Erythroblast (primary cell): ENCODE data around the gene MCRIP2.

ENCODE experiments used
- DNase-seq, 2 experiments: peaks; one replicate each; lab custom pipeline; 2025; lab: John Stamatoyannopoulos, UW
- GATA1 ChIP-seq: IDR thresholded peaks from 2 replicates; pipeline ENCODE4 v1.6.1; 2011; ENCODE audit warnings: low read depth, mild to moderate bottlenecking, control low read depth, low read length, moderate library complexity
- POLR2A ChIP-seq: IDR thresholded peaks from 2 replicates; pipeline ENCODE4 v1.6.1; 2011; ENCODE audit warnings: mild to moderate bottlenecking, low read length

MCRIP2 gene

DNA sequence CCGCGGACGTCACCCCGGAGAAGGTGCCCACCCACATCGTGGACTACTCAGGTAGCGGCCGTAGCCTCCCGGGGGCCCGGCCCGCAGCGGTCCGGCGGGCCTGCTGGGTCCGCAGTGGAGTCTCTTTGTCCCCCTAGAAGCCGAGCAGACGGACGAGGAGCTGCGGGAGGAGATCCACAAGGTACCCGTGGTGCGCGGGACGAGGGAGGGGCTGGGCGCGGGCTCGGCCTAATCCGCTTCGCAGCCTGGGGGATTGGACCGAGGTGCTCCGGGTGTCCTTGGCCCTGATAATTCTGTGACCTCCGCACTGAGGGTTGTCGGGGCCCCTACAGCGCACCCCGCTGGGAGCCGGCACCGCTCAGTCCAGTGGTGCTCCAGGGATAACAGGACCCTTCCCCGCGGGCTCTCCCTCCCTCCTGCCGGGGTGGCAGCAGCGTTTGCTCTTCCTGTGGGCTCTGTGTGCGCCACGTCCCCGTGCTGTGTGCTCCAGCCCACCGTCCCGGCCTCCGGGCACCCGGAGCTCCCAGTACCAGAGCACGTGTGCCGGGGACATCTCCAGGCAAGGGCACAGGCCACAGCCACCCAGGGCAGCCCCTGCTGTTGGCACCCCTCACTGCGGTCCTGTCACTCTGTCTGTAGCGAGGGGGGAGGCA, 27.0 kb downstream of the MCRIP2 start:
- TF ChIP-seq GATA1 (no peak), POLR2A (no peak)
- peak; percentile 57 to 58 for DNase-seq

DNA sequence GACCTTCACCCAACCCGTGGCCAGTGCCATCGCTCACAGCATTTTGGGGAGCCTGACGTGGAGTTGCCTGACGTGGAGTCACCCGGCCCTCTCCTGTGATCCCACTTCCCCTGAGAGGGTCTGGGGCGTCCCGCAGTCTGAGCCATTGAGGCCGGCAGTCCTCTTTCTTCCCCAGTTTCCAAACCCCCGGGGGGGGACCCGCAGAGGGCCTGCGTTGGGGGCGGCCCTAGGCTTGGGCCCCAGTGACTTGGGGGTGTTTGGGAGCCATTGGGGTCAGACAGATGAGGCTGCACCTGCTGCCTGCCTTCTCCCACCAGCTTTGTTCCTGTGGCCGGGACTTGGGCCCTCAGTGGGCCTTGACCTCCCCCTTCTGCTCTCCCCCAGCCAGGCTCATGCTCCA, 28.0 kb downstream of the MCRIP2 start:
- no peak for TF ChIP-seq POLR2A
- no peak for TF ChIP-seq GATA1

DNA sequence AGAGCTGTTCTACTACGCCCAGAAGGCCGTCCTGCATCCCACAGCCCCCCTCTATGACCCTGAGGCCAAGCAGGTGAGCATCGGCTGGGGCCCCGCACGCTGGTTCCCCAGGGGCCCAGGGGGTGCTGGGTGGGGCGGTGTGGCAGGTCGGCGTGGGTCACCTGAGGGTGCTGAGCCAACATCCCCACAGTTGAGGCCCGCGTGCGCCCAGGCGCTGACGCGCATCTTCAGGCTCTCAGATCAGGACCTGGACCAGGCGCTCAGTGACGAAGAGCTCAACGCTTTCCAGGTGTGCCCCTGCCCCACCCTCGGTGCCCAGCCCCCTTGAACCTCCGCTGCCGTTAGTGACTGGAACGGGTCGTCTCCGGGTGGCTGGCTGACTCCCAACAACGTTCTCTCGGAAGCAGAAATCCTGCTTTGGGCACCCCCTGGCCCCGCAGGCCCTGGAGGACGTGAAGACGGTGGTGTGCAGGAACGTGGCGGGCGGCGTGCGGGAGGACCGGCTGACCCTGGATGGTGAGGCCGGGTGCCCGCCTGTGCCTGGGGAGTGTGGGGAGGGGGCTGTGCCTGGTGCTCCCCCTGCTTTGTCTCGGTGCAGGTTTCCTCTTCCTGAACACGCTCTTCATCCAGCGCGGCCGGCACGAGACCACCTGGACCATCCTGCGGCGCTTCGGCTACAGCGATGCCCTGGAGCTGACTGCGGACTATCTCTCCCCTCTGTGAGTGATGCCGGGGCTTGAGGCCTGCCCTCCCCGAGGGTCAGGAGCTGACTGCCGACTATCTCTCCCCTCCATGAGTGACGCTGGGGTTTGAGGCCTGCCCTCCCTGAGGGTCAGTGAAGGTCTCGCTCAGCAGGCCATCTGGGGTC, 29.1 kb downstream of the MCRIP2 start:
- TF ChIP-seq POLR2A (no peak), GATA1 (no peak)

More for the DNA sequence above, 28.0 kb downstream of the MCRIP2 start:
- no peak for DNase-seq

DNA sequence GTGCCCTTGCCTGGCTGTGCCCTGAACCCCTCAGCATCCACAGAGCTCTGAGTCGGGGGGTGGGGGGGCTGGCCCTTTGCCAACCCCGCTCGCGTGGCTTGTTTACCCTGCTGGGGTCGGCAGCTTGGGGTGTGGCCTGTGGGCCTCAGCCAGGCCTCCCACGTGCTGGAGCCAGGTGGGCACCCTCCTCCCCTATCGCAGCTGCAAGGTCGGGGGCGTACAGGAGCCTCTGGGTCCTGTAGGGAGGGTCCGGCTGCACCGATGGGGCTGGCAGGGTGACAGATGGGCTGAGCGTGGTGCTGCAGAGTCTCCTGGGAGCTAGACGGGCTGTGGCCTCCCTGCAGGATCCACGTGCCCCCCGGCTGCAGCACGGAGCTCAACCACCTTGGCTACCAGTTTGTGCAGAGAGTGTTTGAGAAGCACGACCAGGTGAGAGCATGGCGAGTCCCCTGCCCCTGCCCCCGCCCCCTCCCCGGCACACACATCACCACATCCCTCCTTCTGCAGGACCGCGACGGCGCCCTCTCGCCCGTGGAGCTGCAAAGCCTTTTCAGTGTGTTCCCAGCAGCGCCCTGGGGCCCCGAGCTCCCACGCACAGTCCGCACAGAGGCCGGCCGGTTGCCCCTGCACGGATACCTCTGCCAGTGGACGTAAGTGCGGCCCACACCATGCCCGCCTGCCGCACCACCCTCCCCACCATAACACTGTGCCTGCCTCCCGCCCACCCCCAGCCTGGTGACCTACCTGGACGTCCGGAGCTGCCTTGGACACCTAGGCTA, 29.9 kb downstream of the MCRIP2 start:
- TF ChIP-seq GATA1 (no peak), POLR2A (no peak)
- DNase-seq, result no peak

More for the DNA sequence above, 29.1 kb downstream of the MCRIP2 start:
- DNase-seq, result no peak

DNA sequence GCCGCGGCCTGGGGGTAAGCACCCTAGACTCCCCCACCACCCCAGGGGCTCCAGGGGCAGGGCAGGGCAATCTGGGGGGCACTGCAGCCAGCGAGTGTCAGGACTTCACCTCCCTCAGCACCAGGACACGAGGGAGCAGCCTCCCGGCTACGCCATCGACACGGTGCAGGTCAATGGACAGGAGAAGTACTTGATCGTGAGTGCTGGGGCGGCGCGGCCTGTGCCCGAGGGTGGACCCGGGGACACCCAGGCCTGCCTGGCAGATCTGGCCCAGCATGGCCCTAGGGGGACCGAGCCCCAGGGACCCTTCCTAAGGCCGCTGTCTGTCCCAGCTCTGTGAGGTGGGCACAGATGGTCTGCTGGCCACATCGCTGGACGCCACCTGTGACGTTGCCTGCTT, 30.7 kb downstream of the MCRIP2 start:
- no peak for DNase-seq
- TF ChIP-seq POLR2A (no peak), GATA1 (no peak)

DNA sequence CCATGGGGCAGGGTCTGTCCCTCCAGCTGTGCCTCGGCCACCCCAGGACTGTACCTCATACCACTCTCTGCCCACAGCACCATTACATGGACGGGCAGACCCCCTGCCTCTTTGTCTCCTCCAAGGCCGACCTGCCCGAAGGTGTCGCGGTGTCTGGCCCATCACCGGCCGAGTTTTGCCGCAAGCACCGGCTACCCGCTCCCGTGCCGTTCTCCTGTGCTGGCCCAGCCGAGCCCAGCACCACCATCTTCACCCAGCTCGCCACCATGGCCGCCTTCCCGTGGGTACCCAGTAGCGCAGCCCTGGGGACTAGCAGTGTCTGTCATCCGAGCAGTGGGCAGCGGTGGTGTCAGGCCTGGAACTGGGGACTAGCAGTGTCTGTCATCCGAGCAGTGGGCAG, 31.2 kb downstream of the MCRIP2 start:
- TF ChIP-seq POLR2A (no peak), GATA1 (no peak)
- no peak for DNase-seq

DNA sequence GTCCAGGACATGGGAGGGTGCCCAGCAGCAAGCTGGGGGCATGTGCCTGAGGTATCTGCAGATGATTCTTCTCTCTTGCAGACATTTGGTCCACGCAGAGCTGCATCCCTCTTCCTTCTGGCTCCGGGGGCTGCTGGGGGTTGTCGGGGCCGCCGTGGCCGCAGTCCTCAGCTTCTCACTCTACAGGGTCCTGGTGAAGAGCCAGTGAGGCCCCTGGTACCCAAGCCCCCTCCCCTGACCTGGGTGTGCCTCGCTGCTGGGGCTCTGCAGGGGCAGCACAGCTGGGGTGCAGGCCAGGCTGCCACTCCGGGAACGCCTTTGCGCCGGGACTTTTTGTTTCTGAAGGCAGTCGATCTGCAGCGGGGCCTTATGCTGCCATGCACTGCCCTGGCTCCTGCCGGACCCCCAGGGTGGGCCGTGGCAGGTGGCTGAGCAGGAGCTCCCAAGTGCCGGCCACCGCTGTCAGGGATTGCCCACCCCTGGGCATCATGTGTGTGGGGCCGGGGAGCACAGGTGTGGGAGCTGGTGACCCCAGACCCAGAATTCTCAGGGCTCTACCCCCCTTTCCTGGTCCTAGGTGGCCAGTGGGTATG, 31.9 kb downstream of the MCRIP2 start:
- no peak for DNase-seq
- TF ChIP-seq GATA1 (no peak), POLR2A (no peak)

DNA sequence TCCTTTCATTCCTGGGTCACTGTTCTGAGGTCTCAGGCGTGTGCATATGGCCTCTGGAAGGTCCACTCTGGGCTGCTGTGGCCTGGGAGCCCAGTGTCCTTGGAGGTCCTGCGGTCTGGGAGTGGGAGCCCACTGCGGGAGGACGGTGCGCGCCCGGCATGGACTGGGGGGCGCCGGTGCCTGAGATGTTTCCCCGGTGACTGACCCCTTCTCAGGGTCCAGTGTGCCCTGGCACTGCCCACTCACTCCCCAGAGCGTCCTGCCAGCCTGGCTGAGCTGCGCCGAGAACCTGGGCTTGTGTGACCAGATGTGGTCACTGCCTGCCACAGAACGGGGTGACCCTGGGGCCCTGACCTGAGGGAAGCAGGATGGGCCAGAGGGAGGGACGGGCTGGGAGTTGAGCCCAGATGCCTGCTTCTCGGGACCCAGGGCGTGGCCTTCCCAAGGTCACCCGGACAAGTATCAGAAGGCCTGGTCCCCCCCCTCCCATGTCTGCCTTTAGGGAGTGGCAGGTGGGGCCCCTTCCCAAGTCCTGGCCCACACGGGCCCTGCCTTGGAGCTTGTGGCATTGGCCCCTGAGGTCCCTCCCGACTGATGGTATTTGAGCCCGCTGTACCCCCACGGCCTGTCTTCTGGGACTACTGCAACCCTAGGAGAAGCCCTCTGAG, 32.7 kb downstream of the MCRIP2 start:
- TF ChIP-seq GATA1 (no peak), POLR2A (no peak)
- no peak for DNase-seq

DNA sequence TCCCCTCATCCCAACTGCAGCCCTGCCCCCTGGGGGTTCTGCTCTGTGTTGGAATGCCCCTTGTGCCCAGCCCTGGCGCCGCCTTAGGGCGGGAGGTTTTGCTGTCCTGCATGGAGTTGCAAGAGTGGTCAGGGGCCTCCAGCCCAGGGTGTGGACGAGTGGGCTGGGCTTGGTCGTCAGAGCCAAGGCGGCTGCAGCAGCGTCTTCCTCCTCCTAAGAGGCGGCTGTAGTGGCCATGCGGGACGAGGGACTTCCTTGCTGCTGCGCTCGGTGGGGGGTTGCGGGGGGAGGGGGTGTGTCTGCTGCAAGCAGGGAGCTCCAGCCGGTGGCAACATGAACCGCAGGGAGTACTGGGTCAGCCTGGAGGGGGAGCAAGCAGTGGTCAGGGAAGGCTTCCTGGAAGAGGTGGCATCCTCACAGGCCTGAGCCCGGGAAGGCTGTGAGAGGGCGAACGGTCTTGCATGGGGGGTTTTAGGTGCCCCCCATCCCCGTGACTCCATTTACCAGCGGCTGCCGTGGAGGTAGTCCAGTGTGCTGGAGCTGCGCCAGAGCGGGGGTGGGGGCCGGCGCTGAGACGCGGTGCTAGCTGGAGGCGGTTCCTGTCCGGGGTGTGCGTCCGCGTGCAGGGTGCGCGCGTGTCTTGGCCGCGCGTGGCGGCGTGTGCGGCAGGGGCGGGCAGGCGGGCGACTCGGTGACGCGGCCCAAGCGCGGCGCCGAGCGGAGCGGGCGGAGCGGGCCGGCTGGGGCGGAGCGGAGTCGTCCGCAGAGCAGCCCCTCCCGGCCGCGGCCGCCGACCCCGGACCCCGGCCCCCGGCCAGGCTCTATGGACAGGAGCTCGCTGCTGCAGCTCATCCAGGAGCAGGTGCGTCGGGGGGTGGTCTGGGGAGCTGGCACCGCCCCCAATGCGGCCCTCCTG, 33.6 kb downstream of the MCRIP2 start, which contains the start of gene RHBDL1:
RHBDL1 (plus strand) TSS at position 704 of the 916 bp plus-strand sequence; CDS start at position 824, 120 bp downstream.
- TF ChIP-seq POLR2A (no peak), GATA1 (no peak)
- DNase-seq, result peak; percentile 50 to 56

DNA sequence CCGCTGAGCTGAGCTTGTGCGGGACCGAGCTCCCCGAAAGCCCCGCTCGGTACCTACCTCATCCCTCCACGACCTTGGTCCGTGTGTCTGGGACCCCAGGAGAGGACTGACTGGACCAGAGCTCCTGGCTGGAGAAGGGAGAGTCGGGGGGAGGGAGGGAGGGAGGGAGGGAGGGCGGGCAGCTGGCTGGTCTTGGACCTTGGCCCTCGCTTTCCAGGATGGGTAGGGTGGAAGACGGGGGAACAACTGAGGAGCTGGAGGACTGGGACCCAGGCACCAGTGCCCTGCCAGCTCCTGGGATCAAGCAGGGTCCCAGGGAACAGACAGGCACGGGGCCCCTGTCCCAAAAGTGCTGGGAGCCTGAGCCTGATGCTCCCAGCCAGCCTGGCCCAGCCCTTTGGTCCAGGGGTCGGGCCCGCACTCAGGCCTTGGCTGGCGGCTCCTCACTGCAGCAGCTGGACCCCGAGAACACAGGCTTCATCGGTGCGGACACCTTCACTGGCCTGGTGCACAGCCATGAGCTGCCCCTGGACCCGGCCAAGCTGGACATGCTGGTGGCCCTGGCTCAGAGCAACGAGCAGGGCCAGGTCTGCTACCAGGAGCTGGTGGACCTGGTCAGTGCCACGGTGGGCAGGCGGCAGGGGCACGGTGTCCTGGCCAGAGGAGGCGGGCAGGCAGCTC, 34.4 kb downstream of the MCRIP2 start:
- TF ChIP-seq POLR2A (no peak), GATA1 (no peak)
- DNase-seq, result no peak

DNA sequence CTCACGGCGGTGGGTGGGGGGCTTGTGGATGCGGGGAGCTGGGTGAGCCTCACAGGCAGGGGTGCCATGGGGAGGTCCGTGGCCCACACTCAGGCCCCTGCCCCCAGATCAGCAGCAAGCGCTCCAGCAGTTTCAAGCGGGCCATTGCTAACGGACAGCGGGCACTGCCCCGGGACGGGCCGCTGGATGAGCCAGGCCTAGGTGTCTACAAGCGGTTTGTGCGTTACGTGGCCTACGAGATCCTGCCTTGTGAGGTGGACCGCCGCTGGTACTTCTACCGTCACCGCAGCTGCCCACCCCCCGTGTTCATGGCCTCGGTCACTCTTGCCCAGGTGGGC, 34.9 kb downstream of the MCRIP2 start:
- DNase-seq, result no peak
- no peak for TF ChIP-seq POLR2A
- TF ChIP-seq GATA1, result no peak
